Testis (tissue), 2 donors: ENCODE results near the gene PRPF38B.

Source experiments
- POLR2A ChIP-seq: fragments of 450-650 bp; IDR thresholded peaks from one replicate; pipeline ENCODE4 v1.6.1; 2017; ENCODE audit warnings: antibody characterized with exemption, mild to moderate bottlenecking, moderate library complexity
- TF ChIP-seq, protein P1 (sequence below), 3 experiments: fragments of 450-650 bp in 2 of 3; fragments of 200-600 bp in 1 of 3; sonication (generic) in 1 of 3; IDR thresholded peaks; one replicate each; pipeline ENCODE4 v1.5.1; 2016 to 2019; ENCODE audit warnings: antibody characterized with exemption in 3 of 3, mild to moderate bottlenecking in 2 of 3, moderate library complexity in 1 of 3

GRCh38 chr1:108703939-108704338 is 11.8 kb downstream of the PRPF38B start:
- no peak for TF ChIP-seq POLR2A
- TF ChIP-seq, protein P1, sequence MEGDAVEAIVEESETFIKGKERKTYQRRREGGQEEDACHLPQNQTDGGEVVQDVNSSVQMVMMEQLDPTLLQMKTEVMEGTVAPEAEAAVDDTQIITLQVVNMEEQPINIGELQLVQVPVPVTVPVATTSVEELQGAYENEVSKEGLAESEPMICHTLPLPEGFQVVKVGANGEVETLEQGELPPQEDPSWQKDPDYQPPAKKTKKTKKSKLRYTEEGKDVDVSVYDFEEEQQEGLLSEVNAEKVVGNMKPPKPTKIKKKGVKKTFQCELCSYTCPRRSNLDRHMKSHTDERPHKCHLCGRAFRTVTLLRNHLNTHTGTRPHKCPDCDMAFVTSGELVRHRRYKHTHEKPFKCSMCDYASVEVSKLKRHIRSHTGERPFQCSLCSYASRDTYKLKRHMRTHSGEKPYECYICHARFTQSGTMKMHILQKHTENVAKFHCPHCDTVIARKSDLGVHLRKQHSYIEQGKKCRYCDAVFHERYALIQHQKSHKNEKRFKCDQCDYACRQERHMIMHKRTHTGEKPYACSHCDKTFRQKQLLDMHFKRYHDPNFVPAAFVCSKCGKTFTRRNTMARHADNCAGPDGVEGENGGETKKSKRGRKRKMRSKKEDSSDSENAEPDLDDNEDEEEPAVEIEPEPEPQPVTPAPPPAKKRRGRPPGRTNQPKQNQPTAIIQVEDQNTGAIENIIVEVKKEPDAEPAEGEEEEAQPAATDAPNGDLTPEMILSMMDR (IDR thresholded peaks at IDR 0.05), result no peak
